ENCODE measurements around the gene RAB9B.
"Not testable (repeated sequence)": the region's sequence is repeated elsewhere in the genome, so short reads cannot be mapped to it uniquely, and the experiment has no call there.

GRCh38 chrX:103820802-103821201 lies 11.3 kb downstream of the RAB9B start:
- TF ChIP-seq CTCF, POLR2A (IDR thresholded peaks at IDR 0.05): not testable (repeated sequence)

Measured in Peyer's patch (tissue), 4 donors.